Aorta (tissue), 5 donors: ENCODE measurements around the gene COQ4. TPM values are rescaled to one million over a fixed set of nuclear protein-coding genes. Genes with fewer than 3 reads are reported as not detected.

Experiments used
- ATAC-seq: fragments of 200-7000 bp; cut with Tn5 transposase; one replicate; pipeline ENCODE4 v1.9.1; 2022; ENCODE audit warnings: moderate library complexity; ENCODE audit not compliant: low FRiP score
- DNase-seq, 2 donors: peaks; one replicate each; pipeline ENCODE4 v3.0.0-alpha.2; 2020
- H3K27ac ChIP-seq, 2 donors: one replicate each; pipeline ENCODE4 v1.5.1; 2013; ENCODE audit warnings: low read length in 2 of 2, mild to moderate bottlenecking in 2 of 2, moderate library complexity in 2 of 2, control low read depth in 1 of 2, inconsistent platforms in 1 of 2, low read depth in 1 of 2
- H3K27me3 ChIP-seq, 2 donors: one replicate each; pipeline ENCODE4 v1.6.1; 2013; ENCODE audit warnings: control low read depth in 1 of 2, low read length in 1 of 2, mild to moderate bottlenecking in 1 of 2, moderate library complexity in 1 of 2; ENCODE audit not compliant: insufficient read depth in 2 of 2, control insufficient read depth in 1 of 2
- H3K36me3 ChIP-seq, 2 donors: one replicate each; pipeline ENCODE4 v1.6.1; 2013; ENCODE audit warnings: control low read depth in 1 of 2, low read length in 1 of 2, mild to moderate bottlenecking in 1 of 2; ENCODE audit not compliant: insufficient read depth in 2 of 2, control insufficient read depth in 1 of 2
- H3K4me1 ChIP-seq, 2 donors: one replicate each; pipeline ENCODE4 v1.6.1; 2013; ENCODE audit warnings: low read length in 2 of 2, control low read depth in 1 of 2, mild to moderate bottlenecking in 1 of 2, moderate library complexity in 1 of 2; ENCODE audit not compliant: insufficient read depth in 2 of 2, control insufficient read depth in 1 of 2
- H3K4me3 ChIP-seq, 2 donors: one replicate each; pipeline ENCODE4 v1.5.1; 2013; ENCODE audit warnings: low read length in 2 of 2, control low read depth in 1 of 2, mild to moderate bottlenecking in 1 of 2
- H3K9me3 ChIP-seq: one replicate; pipeline ENCODE4 v1.6.1; 2013; ENCODE audit warnings: mild to moderate bottlenecking, low read length; ENCODE audit not compliant: control insufficient read depth
- WGBS, 2 donors: extraction: QIAGEN DNeasy Blood & Tissue Kit; methylation state at CpG; one replicate each; pipeline ENCODE4 v1.1.7; 2013; 5-methylcytosine and 5-hydroxymethylcytosine counted together
- intact Hi-C, 2 donors: fragments of 100-400 bp; cut with DNase I; formaldehyde crosslinking; loops; one replicate each; pipeline versions ENCODE4 v1.14.2 to v1.15.0; 2022
- polyA plus RNA-seq, 2 donors: library from polyadenylated mRNA; stranded (reverse); fragments of 200-250 nt; gene quantifications; one replicate each; pipeline ENCODE4 v1.2.3, GENCODE V29; 2013
- total RNA-seq, 2 donors: library from RNA; stranded (reverse); fragmentation: NEBNext Ultra II Directional; extraction: Animal tissue kit (Norgen Biotek cat#: 25700); gene quantifications; one replicate each; pipeline ENCODE4 v1.2.1, GENCODE V29; 2021
- donor health status: healthy with polysubstance abuse.
- donor health status: Bipolar disorder and iron deficiency.
- donor health status: DM: no; HTN: no; CAD: no.
- donor health status: DM: no; HTN: no; CAD: no.
- donor health status: DM: yes; HTN: yes; CAD: no.

The COQ4 gene
- total and polyA plus RNA-seq, 4 donors: 14.7 to 53.8 (median 25.3) TPM

- Histone ChIP-seq H3K4me3 (no peak overlapping the region), H3K27me3 (no peaks in the 10 kb centered on the region), H3K9me3 (no peaks in the 10 kb centered on the region), H3K36me3 (peaks cover 0 to 5% of the 10 kb centered on the region in 2 donors), H3K27ac (no peak overlapping the region), H3K4me1 (no peaks in the 10 kb centered on the region)
- no peak for DNase-seq
- WGBS, 2 donors: 88 to 93% methylated on average over 2 of the region's 2 CpGs
- no peak for ATAC-seq
- intact Hi-C loops: no loop called here
Observed at GRCh38 chr9:128317629-128318028, 5.0 kb upstream of the COQ4 start.

- Histone ChIP-seq H3K4me3 (peak overlapping the region in 1 of 2 donors; percentile 41), H3K4me1 (no peaks in the 10 kb centered on the region), H3K27me3 (no peaks in the 10 kb centered on the region), H3K36me3 (peaks cover 0 to 2% of the 10 kb centered on the region in 2 donors), H3K9me3 (no peaks in the 10 kb centered on the region), H3K27ac (no peak overlapping the region)
- DNase-seq (no peak), ATAC-seq (no peak)
- WGBS, 2 donors: 64 to 69% methylated on average over 7 of the region's 7 CpGs
- intact Hi-C loops: no loop called here
Observed at GRCh38 chr9:128321343-128321742, 1.3 kb upstream of the COQ4 start.

- DNase-seq (no peak), ATAC-seq (no peak)
- Histone ChIP-seq H3K36me3 (no peaks in the 10 kb centered on the region), H3K4me1 (no peaks in the 10 kb centered on the region), H3K27me3 (no peaks in the 10 kb centered on the region), H3K9me3 (no peaks in the 10 kb centered on the region), H3K4me3 (peak overlapping the region; percentile 41 to 84), H3K27ac (peak overlapping the region in 1 of 2 donors; percentile 2)
- WGBS, 2 donors: 2% methylated on average over 21 of the region's 21 CpGs
- intact Hi-C loops: no loop called here
Observed at GRCh38 chr9:128321879-128322403, 698 bp upstream of the COQ4 start.

- Histone ChIP-seq H3K4me3 (peak overlapping the region; percentile 80 to 90), H3K9me3 (no peaks in the 10 kb centered on the region), H3K4me1 (no peaks in the 10 kb centered on the region), H3K27me3 (no peaks in the 10 kb centered on the region), H3K27ac (peak overlapping the region in 1 of 2 donors; percentile 48), H3K36me3 (peaks cover 0 to 2% of the 10 kb centered on the region in 2 donors)
- no peak for ATAC-seq
- 25% methylated on average over 16 of the region's 16 CpGs for WGBS, 2 donors
- intact Hi-C loops: no loop called here
- DNase-seq: no peak
Observed at GRCh38 chr9:128323212-128323730, 632 bp downstream of the COQ4 start.

GRCh38 chr9:128323791-128324190 is 1.2 kb downstream of the COQ4 start:
- H3K27ac ChIP-seq: no peak overlapping the region
- intact Hi-C loops: no loop called here

GRCh38 chr9:128324401-128324800 is 1.8 kb downstream of the COQ4 start:
- Histone ChIP-seq H3K27ac (no peak overlapping the region), H3K4me1 (no peaks in the 10 kb centered on the region), H3K27me3 (no peaks in the 10 kb centered on the region), H3K4me3 (no peak overlapping the region), H3K36me3 (peaks cover 0 to 2% of the 10 kb centered on the region in 2 donors), H3K9me3 (no peaks in the 10 kb centered on the region)
- ATAC-seq (no peak), DNase-seq (no peak)
- intact Hi-C loops: no loop called here
- WGBS, 2 donors: 90 to 96% methylated on average over 1 of the region's 1 CpG

More at GRCh38 chr9:128323791-128324190, 1.2 kb downstream of the COQ4 start:
- no peaks in the 10 kb centered on the region for H3K27me3 ChIP-seq
- DNase-seq (no peak), ATAC-seq (no peak)
- no peak overlapping the region for H3K4me3 ChIP-seq
- no peaks in the 10 kb centered on the region for H3K4me1 ChIP-seq
- 83 to 89% methylated on average over 12 of the region's 12 CpGs for WGBS, 2 donors
- H3K9me3 ChIP-seq: no peaks in the 10 kb centered on the region
- H3K36me3 ChIP-seq: peaks cover 0 to 2% of the 10 kb centered on the region in 2 donors

- no peak overlapping the region for H3K27ac ChIP-seq
- no peak for DNase-seq
- H3K4me3 ChIP-seq: no peak overlapping the region
- intact Hi-C loops: no loop called here
- ATAC-seq: no peak
- WGBS, 2 donors: 88 to 89% methylated on average over 13 of the region's 13 CpGs
- H3K9me3 ChIP-seq: no peaks in the 10 kb centered on the region
- peaks cover 0 to 2% of the 10 kb centered on the region in 2 donors for H3K36me3 ChIP-seq
- H3K27me3 ChIP-seq: no peaks in the 10 kb centered on the region
- no peaks in the 10 kb centered on the region for H3K4me1 ChIP-seq
Observed at GRCh38 chr9:128325629-128326028, 3.0 kb downstream of the COQ4 start.

GRCh38 chr9:128333451-128333869 is 10.8 kb downstream of the COQ4 start:
- H3K27ac ChIP-seq: no peak overlapping the region
- 80 to 86% methylated on average over 11 of the region's 11 CpGs for WGBS, 2 donors
- H3K27me3 ChIP-seq: no peaks in the 10 kb centered on the region
- H3K36me3 ChIP-seq: no peaks in the 10 kb centered on the region
- no peak for ATAC-seq
- DNase-seq: no peak
- no peaks in the 10 kb centered on the region for H3K9me3 ChIP-seq
- intact Hi-C loops: loop anchor here in 1 of 2 donors (5.0 kb wide), 1 partner anchor 36 kb away; no protein-coding TSS in a partner anchor
- H3K4me1 ChIP-seq: no peaks in the 10 kb centered on the region
- no peak overlapping the region for H3K4me3 ChIP-seq

GRCh38 chr9:128335161-128335560 is 12.5 kb downstream of the COQ4 start:
- H3K4me1 ChIP-seq: no peaks in the 10 kb centered on the region
- DNase-seq (no peak), ATAC-seq (no peak)
- WGBS, 2 donors: 78 to 81% methylated on average over 7 of the region's 7 CpGs
- H3K4me3 ChIP-seq: no peak overlapping the region
- H3K27me3 ChIP-seq: no peaks in the 10 kb centered on the region
- H3K9me3 ChIP-seq: no peaks in the 10 kb centered on the region
- no peaks in the 10 kb centered on the region for H3K36me3 ChIP-seq
- intact Hi-C loops: no loop called here
- H3K27ac ChIP-seq: no peak overlapping the region
